Measurements from ENCODE around the gene SLC46A1.

DNA sequence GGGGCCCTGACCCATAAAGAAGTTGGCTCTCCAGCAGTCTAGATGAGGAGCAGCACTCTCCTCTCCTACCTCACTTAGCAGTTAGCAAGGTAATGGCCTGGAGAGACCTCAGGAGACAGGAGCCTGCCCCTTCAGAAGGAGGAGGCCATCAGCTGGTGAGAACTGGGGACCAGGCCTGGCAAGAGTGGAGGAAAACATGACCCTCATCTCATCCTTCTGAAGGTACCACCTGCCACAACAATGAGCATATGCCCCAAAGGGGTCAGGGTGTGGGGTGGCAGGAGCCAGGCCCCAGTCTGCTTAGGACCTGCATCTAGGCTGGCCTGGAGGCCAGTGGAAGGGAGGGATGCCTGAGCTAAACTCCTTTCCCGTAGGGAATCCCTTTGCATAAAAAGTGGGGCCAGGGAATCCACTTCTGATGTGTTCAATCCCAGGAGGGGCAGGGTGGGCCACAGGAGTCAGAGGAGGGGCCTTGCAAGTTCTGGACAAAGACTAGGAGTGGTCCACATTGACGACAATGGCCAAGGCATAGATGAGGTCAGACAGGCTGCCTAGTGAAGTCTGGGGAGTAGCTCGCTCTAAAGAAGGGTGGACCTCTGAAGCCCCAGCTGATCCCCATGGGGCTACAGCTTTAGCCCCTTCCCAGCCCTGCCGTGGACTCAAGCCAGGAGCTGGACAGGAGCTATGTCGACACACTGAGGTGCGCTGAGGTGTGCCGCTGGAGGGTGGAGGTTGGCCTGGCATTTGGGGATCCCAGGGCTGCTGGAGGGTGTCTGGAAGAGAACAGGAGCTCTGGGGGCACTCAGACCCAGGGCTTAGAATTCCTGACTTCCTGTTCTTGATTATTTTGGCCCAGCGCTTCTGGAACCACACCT lies 42.0 kb downstream of the SLC46A1 start:
- TF ChIP-seq CTCF (IDR thresholded peaks at IDR 0.05 in 2 of 3, conservative IDR thresholded peaks at IDR 0.05 in 1 of 3; ENCODE audit: control insufficient read depth in 2 of 3, extremely low read depth in 1 of 3, insufficient read depth in 1 of 3, low read depth in 3 of 3, low read length in 3 of 3): no peak
- TF ChIP-seq NFYB (IDR thresholded peaks at IDR 0.05; ENCODE audit: insufficient read depth, low read depth, low read length): no peak
